Astrocyte of the spinal cord (primary cell): ENCODE results near the gene SYCP3.
"Not testable (repeated sequence)": the region's sequence is repeated elsewhere in the genome, so short reads cannot be mapped to it uniquely, and the experiment has no call there.

ENCODE experiments used
- DNase-seq: peaks from one replicate; pipeline ENCODE4 v3.0.0; 2011; ENCODE audit warnings: low read depth, low spot score
- H3K4me3 ChIP-seq: 2 replicates; pipeline ENCODE4 v1.5.1; 2011; ENCODE audit warnings: low read depth, mild to moderate bottlenecking, low read length, moderate library complexity
- in situ Hi-C: cut with HindIII; loops from 2 replicates; pipeline ENCODE4 v1.10.0; 2017; ENCODE audit warnings: low sequenced_read_pairs
- TF ChIP-seq, protein P1 (sequence below): IDR thresholded peaks from 2 replicates; pipeline ENCODE4 v1.5.1; 2012; ENCODE audit warnings: low read depth, mild to moderate bottlenecking, low read length, inconsistent platforms

SYCP3 gene

DNA sequence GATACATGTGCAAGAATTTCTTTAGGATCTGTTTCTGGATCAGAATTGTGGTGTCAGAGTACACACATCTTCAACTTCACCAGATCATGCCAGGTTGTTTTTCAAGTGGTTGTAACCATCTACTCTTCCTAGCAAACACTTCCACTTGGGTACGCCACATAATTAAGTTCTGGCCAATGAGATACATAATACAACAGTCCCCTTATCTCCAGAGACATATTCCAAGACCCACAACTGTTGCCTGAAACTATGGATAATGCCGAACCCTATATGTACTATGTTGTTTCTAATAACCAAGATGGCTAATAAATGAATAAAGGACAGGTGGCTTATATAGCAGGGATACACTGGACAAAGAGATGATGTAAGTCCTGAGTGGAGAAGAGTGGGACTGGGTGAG is 44.3 kb downstream of the SYCP3 start:
- TF ChIP-seq, protein P1, sequence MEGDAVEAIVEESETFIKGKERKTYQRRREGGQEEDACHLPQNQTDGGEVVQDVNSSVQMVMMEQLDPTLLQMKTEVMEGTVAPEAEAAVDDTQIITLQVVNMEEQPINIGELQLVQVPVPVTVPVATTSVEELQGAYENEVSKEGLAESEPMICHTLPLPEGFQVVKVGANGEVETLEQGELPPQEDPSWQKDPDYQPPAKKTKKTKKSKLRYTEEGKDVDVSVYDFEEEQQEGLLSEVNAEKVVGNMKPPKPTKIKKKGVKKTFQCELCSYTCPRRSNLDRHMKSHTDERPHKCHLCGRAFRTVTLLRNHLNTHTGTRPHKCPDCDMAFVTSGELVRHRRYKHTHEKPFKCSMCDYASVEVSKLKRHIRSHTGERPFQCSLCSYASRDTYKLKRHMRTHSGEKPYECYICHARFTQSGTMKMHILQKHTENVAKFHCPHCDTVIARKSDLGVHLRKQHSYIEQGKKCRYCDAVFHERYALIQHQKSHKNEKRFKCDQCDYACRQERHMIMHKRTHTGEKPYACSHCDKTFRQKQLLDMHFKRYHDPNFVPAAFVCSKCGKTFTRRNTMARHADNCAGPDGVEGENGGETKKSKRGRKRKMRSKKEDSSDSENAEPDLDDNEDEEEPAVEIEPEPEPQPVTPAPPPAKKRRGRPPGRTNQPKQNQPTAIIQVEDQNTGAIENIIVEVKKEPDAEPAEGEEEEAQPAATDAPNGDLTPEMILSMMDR = no peak
- in situ Hi-C loops = no loop called here
- no peak for DNase-seq
- no peak overlapping the region for H3K4me3 ChIP-seq

DNA sequence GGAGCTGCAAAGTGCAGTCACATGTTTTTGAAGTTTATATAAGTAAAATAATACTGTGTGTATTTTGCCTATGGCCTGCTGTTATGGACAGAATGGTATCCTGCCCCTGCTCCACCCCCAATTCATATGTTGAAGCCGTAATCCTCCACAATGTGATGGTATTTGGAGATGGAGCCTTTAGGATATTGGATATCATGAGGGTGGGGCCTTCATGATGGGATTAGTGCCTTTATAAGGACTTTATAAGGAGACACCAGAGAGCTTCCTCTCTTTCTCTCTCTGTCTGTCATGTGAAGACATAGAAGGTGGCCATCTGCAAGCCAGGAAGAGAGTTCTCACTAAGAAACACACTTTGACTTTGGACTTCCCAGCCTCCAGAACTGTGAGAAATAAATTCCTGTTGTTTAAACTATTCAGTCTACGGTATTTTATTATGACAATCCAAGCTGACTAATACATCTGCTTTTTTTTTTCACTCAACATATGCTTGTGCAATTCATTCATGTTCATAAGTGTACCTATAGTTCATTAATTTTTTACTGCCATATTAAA is 44.9 kb downstream of the SYCP3 start:
- TF ChIP-seq, protein P1 = no peak
- DNase-seq = no peak
- in situ Hi-C loops = no loop called here
- no peak overlapping the region for H3K4me3 ChIP-seq

DNA sequence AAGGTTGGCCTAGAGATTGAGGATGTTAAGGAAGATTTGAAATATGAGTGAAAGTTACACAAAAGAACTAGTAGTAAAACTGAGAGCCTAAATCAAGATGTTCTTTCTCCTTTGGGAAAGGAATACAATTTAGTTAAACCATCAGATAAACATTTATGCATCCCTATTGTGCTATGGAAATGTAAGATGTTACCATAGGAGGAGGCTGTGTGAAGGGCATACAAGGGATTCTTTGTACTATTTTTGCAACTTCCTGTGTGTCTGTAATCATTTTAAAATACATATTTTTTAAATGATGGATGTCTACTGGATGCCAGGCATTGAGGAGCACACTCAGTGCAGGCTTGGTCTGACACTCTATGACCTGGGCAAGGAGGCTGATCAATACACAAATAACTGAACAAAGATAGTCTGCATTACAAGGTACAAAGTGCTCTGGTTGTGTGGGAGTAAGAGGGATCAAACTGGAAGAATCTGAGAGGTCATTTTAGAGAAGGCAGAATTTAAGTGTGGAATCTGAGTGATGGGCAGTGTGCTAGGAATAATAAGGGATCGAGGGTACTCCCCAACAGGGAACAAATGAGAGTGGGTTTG is 47.7 kb downstream of the SYCP3 start:
- in situ Hi-C loops = no loop called here

DNA sequence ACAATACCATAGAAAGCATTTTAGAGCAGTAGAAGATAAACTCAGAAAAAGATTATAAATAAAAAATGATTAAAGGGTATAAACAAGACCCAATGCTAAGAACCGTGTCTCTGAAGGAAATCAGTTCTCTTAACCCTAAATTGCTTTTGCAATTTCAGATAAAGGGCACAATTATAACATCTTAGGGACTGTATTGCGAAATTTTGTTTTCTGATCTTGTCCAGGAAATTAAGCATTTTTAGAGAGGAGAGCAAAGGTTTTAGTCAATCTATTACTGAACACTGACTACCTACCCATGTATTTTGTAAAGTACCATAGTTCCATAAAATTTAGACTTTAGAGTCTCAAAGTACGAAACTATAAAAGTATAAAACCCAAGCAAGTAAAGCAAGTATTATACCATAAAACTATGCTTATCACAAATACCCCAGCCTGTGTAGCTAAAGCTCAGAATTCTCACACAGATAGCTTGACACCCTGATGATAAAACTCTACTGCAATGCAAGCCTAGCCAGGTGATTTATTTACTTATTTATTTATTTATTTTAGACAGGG is 48.6 kb downstream of the SYCP3 start:
- no peak for DNase-seq
- in situ Hi-C loops = no loop called here

More for the DNA sequence above, 47.7 kb downstream of the SYCP3 start:
- H3K4me3 ChIP-seq = no peak overlapping the region
- TF ChIP-seq, protein P1 = no peak
- DNase-seq = no peak

DNA sequence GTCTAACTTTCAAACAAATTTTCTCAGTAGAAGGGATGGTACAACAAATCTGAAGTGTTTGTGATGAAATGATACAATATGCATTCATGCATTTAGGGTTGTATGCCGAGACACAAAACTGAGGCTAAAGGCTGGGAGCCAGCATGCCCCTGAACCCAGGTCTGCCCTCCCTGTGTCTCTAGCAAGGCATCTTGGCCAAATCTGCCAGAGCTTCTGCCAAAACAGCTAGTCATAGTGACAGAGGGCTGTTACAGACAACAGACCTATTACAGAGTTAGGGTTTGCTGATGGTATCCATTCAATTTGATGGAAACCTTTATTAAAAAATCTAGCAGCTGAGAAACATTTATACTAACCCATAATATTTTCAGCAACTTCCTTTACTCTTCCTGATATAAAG is 53.1 kb downstream of the SYCP3 start:
- DNase-seq = no peak

More for the DNA sequence above, 48.6 kb downstream of the SYCP3 start:
- TF ChIP-seq, protein P1 = no peak
- no peak overlapping the region for H3K4me3 ChIP-seq

DNA sequence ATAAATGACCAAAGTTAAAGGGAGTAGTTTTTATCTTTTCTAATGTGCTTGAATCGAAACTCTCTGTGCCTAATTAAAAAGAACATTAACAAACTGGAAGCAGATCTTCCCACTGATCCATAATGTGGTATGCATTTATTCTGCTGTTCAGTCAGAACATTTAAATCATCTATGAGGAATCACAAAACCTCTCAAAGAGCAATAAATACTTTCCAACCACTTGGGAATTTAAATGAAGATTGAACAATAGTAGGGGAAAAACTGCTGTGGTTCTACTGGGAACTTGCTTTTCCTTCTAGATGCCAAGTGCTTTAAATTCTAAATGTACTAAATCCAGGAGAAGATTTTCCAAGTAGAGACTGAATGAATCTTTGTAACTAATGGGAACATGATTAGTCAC is 54.2 kb downstream of the SYCP3 start:
- no peak overlapping the region for H3K4me3 ChIP-seq
- DNase-seq = peak; percentile 32
- in situ Hi-C loops = no loop called here
- TF ChIP-seq, protein P1 = no peak

More for the DNA sequence above, 53.1 kb downstream of the SYCP3 start:
- no peak overlapping the region for H3K4me3 ChIP-seq
- TF ChIP-seq, protein P1 = no peak
- in situ Hi-C loops = no loop called here

DNA sequence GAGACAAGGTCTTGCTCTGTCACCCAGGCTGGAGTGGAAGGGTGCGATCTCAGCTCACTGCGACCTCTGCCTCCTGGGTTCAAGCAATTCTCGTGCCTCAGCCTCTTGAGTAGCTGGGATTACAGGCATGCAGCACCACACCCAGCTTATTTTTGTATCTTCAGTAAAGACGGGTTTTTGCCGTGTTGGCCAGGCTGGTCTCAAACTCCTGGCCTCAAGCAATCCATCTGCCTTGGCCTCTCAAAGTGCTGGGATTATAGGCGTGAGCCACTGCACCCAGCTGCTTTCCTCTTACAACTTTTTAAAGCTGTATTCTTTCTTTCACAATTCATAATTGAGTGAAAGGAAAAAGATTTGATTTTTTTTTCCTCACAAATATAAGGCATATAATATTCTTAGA is 57.6 kb downstream of the SYCP3 start:
- DNase-seq, in situ Hi-C loops, H3K4me3 ChIP-seq: not testable (repeated sequence)
